NOMO-1 treated with DMSO at 0.1 percent for 48 hours (cell line): ENCODE data around the gene NDE1.
"Not testable (repeated sequence)": the region's sequence is repeated elsewhere in the genome, so short reads cannot be mapped to it uniquely, and the experiment has no call there.

ENCODE experiments used
- DNase-seq: peaks from one replicate; lab custom pipeline; 2025; ENCODE audit not compliant: unreplicated experiment; lab: John Stamatoyannopoulos, UW

Gene NDE1

GRCh38 chr16:15694499-15694898 is 44.5 kb downstream of the NDE1 start:
- no peak for DNase-seq

DNA sequence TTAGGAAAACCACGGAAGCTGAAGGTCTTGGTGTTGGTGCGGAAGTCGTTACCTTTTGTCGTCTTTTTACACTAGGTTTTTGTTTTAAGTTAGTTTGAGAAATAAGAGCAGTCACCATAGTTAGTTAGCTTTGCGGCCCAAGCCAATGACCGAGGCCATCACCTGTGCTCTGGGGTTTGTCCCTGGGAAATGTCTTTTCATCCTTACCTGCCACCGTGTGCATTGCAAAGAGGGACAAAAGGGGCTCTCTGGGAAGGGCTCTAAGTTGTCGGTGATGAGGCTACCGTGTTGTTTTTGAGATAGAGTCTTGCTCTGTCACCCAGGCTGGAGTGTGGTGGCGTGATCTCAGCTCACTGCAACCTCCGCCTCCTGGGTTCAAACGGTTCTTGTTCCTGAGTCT is 49.8 kb downstream of the NDE1 start:
- DNase-seq, result no peak

GRCh38 chr16:15701367-15701766 is 51.3 kb downstream of the NDE1 start:
- no peak for DNase-seq

DNA sequence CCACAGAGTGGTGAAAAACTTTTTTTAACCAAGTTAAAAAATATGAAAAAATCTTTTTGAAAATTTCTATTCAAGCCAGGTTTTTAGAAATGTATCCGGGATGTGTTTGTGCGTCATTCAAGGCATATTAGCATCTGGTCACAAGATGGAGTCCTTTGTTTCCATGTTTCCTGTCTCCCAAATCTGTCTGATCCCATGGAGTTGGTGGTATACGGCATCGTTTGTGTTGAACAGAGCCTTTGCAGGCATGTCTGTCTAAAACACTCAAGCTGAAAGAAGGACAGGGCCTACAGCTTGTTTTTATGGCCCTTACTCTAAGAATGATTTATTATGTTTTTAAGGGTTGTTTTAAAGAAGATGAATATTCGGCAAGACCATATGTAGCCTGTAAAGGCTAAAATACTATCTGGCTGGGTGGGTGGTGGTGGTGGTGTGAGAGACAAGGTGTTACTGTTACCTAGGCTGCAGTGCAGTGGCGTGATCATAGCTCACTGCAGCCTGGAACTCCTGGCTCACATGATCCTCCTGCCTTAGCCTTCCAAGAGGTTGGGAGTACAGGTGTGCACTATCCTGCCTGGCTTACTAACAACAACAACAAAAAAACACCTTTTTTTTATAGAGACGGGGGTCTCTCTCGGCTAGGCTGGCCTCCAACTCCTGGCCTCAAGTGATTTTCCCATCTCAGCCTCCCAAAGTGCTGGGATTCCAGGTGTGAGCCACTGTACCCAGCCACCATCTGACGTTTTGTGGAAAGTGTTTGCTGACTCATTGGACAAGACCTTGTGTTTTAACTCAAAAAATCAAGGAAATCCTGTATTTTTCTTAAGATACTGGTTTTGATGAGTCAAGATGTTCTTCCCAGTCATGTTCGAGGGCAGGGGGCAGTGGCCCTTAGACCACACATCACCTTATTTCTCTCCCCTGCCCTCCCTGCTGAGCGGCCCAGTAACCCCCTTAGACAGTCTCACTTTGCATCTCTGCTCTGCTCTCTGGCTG is 52.2 kb downstream of the NDE1 start:
- no peak for DNase-seq

DNA sequence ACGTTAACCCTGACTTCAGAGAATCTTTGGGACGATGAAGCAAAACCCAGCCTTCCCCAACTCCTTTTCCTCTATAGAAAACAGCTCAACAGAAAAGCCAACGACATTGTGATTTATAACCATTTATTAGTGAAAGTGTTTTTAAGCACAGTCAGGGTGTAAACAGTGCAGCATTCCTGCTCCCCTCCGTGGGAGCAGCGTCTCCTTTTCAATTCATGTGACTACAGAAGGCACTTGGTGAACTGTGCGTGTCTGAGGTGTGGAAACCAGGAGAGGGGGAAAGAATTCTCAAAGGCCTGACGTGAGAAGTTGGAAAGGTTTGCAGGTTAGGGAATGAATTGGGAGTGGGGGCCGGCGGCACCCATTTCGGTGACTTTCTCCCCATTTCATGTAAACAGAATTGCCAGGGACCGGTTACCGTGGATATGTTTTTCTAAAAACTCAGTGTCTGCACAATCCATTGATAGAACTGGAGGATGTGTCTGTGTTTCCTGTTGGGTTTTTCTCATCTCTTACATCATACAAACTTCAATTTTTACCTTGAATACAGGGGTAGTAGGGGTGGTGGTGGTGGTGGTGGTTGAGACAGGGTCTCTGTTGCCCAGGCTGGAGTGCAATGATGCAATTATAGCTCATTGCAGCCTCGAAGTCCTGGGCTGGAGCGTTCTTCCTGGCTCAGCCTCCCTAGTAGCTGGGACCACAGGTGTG is 53.1 kb downstream of the NDE1 start:
- DNase-seq, result no peak

DNA sequence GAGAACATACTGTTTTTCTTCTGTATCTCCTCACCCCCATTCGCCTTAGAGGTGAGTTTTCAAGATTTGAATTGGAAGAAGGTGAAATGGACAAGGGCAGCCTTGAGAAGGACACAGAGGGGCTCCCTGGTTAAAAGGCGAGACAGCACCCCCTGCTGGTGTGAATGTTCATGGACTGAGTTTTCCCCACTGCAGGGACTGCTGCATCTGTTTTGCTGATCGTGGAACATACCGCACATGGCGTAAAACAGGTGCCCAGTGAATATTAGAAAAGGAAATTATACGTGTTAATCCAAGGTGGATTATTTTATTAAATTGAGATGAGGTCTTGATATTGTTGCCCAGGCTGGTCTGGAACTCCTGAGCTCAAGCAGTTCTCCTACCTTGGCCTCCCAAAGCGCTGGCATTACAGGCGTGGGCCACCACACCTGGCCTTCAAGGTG is 54.5 kb downstream of the NDE1 start:
- peak; percentile 53 for DNase-seq

DNA sequence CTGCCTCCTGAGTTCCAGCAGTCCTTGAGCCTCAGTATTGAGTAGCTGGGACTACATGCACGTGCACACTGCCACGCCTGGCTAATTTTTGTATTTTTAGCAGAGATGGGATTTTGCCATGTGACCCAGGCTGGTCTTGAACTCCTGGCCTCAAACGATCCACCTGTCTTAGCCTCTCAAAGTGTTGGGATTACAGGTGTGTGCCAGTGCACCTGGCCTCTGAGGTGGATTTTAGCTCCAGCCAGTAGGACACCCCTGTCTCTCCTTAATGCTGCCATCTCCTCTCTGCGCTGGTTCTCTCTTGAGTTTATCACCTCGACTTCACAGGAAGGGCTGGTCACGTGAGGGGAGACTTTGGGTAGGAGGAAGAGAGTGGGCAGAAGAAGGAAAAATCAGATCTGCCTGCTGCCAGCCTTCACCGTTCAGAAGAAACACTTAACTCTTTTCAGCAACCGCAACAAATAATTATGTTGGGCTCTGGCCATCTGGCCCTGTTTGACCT is 55.1 kb downstream of the NDE1 start:
- no peak for DNase-seq

DNA sequence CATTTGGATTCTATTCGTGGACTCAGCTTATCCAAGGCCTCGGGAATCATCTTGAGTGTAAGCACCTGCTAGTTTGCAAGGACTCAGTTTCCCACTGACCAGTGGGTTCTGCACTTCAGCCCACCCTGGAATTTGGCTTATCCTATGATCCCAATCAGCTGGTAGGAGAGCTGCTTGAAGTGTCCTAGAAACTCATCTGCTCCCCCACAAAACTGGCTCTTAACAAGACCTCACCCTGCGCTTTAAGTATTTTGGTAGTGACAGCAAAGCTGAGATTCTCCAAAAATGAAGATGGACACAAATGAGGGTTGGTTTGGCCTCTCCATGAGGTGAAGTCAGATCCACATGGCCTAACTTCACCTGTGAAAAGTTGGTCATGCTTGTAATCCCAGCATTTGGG is 57.3 kb downstream of the NDE1 start:
- DNase-seq, result no peak

DNA sequence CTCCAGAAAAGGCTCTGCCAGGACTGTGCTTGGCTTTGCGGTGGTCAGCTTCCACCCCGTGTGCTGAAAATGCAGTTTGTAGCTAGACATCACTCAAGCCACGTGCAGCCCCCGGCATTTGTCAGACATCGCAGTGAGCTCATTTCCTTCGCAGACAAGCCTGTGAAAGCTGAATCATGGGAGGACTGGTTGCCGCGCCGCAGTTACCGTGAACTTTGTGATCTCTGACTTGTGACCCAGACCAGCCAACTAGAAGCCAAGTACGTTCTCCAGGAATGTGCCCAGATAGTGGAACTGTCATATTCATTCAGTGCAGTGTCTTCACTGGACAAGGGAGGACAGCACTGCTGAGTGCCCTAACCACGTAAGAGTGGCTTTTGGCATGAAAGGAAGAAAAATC is 58.1 kb downstream of the NDE1 start:
- DNase-seq, result no peak

GRCh38 chr16:15708997-15709396 is 59.0 kb downstream of the NDE1 start:
- DNase-seq, result no peak

- no peak for DNase-seq
Measured at GRCh38 chr16:15714393-15715172, 64.5 kb downstream of the NDE1 start.

GRCh38 chr16:15715221-15715620 is 65.2 kb downstream of the NDE1 start:
- DNase-seq, result no peak

DNA sequence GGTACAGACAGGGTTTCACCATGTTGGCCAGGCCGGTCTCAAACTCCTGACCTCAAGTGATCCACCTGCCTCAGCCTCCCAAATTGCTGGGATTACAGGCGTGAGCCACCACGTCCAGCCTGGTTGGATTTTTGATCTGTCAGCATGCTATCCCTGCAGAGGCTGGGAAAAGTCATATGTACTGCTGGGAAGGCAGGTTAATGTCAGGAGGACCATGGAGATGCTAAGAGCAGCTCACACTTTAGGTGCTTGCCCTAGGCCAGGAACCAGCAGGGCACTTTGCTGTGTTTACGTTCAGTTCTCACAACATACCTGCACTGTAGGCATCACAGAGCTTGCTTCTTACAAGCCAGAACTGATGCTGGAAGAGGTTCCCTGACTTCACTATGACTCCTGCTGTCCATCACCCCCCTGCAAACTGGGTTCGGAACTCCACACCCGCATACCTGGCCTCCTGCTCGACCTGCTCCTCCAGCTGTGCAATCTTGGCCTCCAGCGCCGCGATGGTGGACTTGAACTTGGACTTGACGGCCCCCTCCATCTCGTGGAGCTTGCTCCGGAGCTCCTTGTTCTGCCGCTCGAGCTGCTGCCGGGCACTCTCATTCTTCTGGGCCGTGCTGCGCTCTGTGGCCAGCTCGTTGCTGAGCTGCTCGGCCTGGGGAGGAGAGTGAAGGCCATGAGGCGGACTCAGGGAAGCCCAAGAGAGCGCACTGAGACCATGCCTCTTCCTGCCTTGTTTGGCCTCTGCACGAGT is 66.8 kb downstream of the NDE1 start:
- no peak for DNase-seq

GRCh38 chr16:15721018-15721417 is 71.0 kb downstream of the NDE1 start:
- DNase-seq, result no peak

DNA sequence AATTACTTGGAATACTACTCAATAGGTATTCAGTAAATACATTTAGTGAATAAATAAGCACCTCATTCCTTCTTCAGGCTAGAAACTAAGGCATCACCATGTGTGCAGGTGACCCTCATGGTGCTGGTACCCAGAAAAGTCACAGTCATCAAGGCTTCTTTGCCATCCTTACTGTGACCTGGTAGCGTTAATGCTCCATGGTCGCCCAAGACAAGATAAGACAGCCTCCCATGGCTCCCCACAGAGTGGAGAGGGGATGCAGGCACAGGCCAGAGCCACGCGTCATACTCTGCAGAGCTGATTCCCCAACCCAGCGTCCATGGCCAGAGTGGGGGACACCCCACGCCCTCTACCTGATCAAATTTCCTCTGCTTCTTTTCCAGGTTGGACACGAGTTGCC is 73.8 kb downstream of the NDE1 start:
- DNase-seq, result no peak

DNA sequence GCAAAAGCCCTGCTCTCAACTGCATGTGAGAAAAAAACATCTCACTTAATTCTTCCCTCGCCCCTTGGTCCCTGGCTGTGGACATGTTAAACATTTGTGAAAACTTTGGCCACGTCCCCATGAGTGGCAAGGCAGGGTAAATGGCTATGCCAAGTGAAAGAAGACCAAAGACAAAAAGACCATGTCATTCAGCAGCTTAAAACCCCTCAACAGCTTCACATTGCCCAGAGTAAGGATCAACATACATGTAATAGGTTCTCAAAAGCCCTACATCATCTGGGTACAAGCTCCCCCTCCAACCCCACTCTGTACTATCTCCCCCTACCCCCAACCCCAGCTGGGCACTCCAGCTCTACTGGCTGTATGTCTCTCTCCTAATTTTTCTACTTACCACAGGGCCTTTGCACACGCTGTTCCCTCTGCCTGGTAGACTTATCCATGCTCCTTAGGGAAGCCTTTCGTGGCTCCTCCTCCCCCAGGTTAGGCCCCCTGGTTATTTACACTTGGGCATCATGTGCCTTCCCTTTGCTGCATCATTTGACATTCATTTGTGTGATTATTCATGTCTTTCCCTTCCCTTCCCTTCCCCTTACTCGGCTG is 75.7 kb downstream of the NDE1 start:
- no peak for DNase-seq

GRCh38 chr16:15726715-15727114 is 76.7 kb downstream of the NDE1 start:
- no peak for DNase-seq

DNA sequence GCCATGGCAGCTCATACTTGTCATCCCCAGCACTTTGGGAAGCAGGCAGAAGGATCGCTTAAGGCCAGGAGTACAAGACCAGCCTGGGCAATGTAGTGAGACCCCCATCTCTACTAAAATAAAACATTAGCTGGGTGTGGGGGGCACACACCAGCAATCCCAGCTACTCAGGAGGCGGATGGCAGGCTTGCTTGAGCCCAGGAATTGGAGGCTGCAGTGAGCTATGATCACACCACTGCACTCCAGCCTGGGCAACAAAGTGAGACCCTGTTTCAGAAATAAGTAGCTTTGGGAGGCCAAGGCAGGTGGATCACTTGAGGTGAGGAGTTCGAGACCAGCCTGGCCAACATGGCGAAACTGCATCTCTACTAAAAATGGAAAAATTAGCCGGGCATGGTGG is 77.7 kb downstream of the NDE1 start:
- not testable (repeated sequence) for DNase-seq

GRCh38 chr16:15729152-15729551 is 79.1 kb downstream of the NDE1 start:
- no peak for DNase-seq

GRCh38 chr16:15732416-15732815 is 82.4 kb downstream of the NDE1 start:
- no peak for DNase-seq
